ENCODE results near the gene TDRD3.

Gene TDRD3

GRCh38 chr13:60463787-60464186 lies 66.8 kb downstream of the TDRD3 start:
- DNase-seq: no peak

- DNase-seq: peak; percentile 12
Observed at GRCh38 chr13:60467098-60467497, 70.1 kb downstream of the TDRD3 start.

- no peak for DNase-seq
Observed at GRCh38 chr13:60479273-60479672, 82.3 kb downstream of the TDRD3 start.

GRCh38 chr13:60482012-60482411 lies 85.0 kb downstream of the TDRD3 start:
- DNase-seq: no peak

- DNase-seq: no peak
Observed at GRCh38 chr13:60484865-60485264, 87.8 kb downstream of the TDRD3 start.

- DNase-seq: no peak
Observed at GRCh38 chr13:60491531-60491930, 94.5 kb downstream of the TDRD3 start.

GRCh38 chr13:60492187-60492586 lies 95.2 kb downstream of the TDRD3 start:
- no peak for DNase-seq

- DNase-seq: no peak
Observed at GRCh38 chr13:60494296-60494695, 97.3 kb downstream of the TDRD3 start.

- no peak for DNase-seq
Observed at GRCh38 chr13:60501236-60501635, 104.2 kb downstream of the TDRD3 start.

GRCh38 chr13:60509601-60510386 lies 112.8 kb downstream of the TDRD3 start:
- peak; percentile 18 for DNase-seq

- DNase-seq: no peak
Observed at GRCh38 chr13:60511637-60512036, 114.6 kb downstream of the TDRD3 start.

- DNase-seq: no peak
Observed at GRCh38 chr13:60514891-60515290, 117.9 kb downstream of the TDRD3 start.

GRCh38 chr13:60519496-60519895 lies 122.5 kb downstream of the TDRD3 start:
- no peak for DNase-seq

- DNase-seq: no peak
Observed at GRCh38 chr13:60520902-60521569, 124.0 kb downstream of the TDRD3 start.

- DNase-seq: no peak
Observed at GRCh38 chr13:60538566-60538965, 141.5 kb downstream of the TDRD3 start.

- DNase-seq: no peak
Observed at GRCh38 chr13:60540276-60540675, 143.3 kb downstream of the TDRD3 start.

- DNase-seq: no peak
Observed at GRCh38 chr13:60562096-60562780, 165.2 kb downstream of the TDRD3 start.

GRCh38 chr13:60571571-60571970 lies 174.6 kb downstream of the TDRD3 start:
- no peak for DNase-seq

GRCh38 chr13:60572003-60572798 lies 175.2 kb downstream of the TDRD3 start:
- no peak for DNase-seq

GRCh38 chr13:60572855-60573254 lies 175.8 kb downstream of the TDRD3 start:
- DNase-seq: no peak

GRCh38 chr13:60574735-60575134 lies 177.7 kb downstream of the TDRD3 start:
- no peak for DNase-seq

- DNase-seq: no peak
Observed at GRCh38 chr13:60575142-60575541, 178.1 kb downstream of the TDRD3 start.

- no peak for DNase-seq
Observed at GRCh38 chr13:60577761-60578160, 180.7 kb downstream of the TDRD3 start.

Measured in NCI-H1105 treated with DMSO at 0.1 percent for 48 hours (cell line).